LoVo (cell line): Measurements from ENCODE around the gene NUDT12.

Source experiments
- DNase-seq: peaks from one replicate; pipeline ENCODE4 v3.0.0-alpha.2; 2016; ENCODE audit warnings: low spot score

NUDT12 gene

DNA sequence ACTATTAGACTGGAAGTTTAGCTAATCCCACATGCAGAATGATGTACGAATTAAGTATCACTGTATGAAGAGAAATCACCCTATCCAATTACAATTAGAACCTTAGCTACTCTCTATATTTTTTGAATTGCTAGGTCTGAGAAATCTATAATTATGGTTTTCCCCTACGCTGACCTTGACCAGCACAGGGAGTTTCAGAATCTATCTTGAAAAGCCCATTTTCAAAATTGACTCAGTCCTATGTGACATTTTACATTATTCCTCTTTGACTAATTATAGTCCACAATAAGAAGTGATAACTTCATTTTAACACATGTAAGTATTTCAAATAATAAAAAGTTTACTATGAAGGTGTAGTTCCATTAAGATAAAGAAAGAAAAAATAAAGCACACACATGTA, 21.5 kb downstream of the NUDT12 start:
- DNase-seq = no peak

DNA sequence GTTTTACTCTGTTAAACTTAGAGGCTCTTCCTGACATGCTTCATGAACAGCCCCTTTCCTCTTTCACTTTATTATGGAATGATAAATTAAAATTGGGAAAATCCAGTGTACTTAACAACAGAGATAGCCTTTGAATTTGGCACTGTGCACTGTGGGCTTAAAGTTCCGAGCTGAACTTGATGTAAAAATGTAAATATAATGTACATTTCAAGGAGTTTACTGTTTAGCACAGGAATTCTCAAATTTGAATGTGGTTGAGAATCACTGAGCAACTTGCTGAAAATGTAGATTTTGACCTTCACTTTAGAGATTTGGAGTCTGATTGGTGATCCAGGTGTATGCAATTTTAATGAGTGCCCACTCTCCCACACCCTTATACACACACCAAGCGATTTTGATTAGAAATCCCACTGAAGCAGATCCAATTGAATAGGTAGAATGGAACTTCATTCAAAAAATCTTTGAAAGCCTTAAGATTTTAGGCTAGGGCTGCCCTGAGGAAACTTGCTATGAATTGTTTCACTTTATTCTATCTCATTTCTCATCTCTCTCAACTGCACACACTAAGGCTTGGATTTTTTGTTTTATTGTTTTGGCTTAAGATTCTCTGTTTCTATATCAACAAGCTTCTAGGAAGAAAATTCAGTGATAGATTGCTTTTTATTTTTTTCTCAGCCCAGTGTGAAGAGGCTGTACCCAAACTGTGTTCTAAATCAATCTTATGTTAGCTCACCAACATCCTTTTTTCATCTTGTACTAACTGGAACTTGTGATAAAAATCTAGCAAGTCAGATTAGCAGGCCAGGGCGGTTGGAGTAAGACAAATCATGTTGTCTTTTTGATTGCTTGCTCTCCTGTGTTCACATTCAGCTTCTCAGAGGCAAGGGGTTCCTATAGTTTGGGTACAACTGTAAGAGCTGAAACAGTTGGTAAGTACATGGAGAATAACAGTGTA, 22.9 kb downstream of the NUDT12 start:
- no peak for DNase-seq

- no peak for DNase-seq
Measured at GRCh38 chr5:103532086-103532734, 30.4 kb downstream of the NUDT12 start.

DNA sequence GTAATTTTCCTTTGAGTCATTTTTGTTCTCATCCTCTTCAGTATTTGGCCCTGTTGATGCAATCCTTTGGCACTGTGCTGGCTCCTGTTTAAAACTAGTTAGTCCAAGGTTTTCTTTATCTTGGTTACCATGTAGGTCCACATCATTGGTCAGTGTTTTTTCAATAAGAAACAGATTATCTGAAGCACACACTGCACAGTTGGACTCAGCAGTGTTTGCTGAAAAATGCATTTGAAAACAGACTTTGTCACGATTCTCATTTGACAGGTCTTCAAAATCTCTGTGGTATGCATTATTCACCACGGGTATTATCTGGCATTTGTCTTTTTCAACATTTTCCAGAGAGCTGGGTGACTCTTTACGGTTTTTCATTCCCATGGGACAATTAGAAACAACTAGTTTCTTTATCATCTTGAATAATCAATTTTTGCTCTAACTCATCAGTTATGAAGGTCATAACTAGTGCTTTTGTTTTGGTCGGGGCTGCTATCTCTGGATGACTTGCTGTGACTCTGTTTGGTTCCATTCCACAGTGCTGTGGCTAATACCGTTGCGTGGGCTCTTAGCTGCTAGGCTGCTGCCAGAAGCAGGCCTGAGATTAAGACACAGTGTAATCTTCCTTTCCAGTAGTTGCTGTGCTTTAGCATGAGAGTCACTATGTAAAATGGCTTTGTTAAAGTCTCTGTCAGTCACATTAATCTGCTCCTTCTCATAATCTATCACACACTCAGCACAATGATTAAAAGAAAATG, 36.2 kb downstream of the NUDT12 start:
- DNase-seq = no peak

GRCh38 chr5:103525361-103525760, 37.2 kb downstream of the NUDT12 start:
- no peak for DNase-seq

DNA sequence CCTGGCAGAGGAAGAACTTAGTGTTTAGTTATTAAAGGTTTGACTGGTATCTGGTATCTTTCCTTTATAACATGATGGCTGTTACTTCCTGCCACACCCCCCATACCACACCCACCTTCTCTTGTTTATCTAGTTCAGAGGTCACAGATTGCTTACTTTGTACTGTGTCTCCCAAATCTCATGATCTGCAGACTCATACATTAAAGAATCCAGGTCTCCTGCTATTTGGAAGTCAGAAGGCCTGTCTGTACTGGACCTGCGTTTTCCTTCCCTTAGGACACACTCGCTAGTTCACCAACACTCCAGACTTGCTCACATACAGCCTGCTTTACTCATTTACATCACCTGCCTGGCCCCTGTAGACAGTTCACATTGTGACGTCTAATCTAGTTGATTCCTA, 39.3 kb downstream of the NUDT12 start:
- DNase-seq = peak; percentile 77

DNA sequence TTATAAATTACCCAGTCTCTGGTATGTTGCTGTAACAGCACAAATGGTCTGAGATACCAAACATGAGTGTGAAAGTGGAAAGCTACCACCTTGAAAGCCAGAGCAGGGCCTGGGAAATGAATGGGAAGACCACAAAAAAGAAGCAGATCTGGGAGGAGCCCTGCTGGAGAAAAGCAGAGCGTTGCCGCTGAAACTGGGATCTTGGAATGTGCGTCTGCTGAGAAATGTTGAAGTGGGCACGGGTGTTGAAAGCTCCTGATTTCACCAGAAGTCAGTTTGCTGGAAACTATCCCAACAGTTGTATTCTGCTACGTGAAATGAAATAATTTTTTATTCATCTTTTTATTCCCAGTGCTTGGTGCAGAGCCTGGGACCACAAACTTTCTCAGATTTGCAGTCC, 40.0 kb downstream of the NUDT12 start:
- no peak for DNase-seq

DNA sequence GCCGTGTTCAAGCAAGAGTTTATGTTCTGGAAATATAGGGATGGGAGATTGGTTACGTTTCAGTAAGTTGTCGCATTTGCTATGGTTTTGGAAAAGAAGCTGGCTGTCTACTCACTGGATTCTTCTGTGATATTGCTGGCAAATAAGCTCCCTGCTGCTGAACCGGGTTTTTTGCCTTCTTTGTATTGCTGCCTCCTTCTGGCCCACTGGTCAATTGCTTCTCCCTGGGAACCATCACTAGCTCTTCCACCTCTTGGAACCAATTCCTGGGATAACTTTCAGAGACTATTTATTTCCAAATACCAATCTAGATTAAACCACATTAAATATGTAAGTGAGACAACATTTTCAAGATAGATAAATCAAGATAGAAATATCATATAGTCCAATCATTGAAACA, 43.0 kb downstream of the NUDT12 start:
- DNase-seq = no peak

GRCh38 chr5:103514371-103514770, 48.2 kb downstream of the NUDT12 start:
- no peak for DNase-seq

GRCh38 chr5:103513701-103514100, 48.9 kb downstream of the NUDT12 start:
- no peak for DNase-seq

GRCh38 chr5:103512500-103512899, 50.1 kb downstream of the NUDT12 start:
- DNase-seq = no peak

- DNase-seq = peak; percentile 15
Measured at GRCh38 chr5:103511554-103511885, 51.1 kb downstream of the NUDT12 start.

DNA sequence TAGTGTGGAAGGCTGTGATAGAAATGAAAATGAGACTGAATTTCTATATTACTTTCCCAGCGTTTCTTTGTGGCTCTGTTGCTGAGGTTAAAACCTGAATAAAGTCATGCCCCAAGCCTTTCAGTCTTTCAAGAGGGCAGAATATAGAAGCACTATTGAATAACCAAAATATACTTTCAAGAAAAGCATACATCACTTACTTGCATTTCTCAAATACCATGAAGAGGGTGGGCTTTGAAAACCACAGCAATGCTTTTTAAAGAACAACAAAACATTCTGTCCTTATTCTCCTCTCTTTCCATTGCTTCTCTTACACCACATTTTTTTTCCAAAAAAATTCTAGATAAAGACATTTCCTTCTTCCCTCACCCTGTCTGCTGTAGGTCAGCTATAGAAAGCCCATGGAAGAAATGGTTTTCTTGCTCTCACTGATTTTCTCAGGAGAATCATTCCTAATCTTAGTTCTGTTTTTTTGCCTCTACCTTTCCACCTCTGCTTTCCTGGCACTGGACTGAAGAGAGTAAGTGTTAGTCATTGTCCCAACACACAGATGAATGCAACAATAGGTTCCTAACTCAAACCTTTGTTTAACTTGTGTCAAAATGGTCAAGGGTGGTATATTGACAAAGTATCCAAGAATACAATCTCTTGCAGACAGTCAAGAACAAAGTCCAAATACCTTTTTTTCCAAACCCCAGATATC, 51.6 kb downstream of the NUDT12 start:
- DNase-seq = no peak

DNA sequence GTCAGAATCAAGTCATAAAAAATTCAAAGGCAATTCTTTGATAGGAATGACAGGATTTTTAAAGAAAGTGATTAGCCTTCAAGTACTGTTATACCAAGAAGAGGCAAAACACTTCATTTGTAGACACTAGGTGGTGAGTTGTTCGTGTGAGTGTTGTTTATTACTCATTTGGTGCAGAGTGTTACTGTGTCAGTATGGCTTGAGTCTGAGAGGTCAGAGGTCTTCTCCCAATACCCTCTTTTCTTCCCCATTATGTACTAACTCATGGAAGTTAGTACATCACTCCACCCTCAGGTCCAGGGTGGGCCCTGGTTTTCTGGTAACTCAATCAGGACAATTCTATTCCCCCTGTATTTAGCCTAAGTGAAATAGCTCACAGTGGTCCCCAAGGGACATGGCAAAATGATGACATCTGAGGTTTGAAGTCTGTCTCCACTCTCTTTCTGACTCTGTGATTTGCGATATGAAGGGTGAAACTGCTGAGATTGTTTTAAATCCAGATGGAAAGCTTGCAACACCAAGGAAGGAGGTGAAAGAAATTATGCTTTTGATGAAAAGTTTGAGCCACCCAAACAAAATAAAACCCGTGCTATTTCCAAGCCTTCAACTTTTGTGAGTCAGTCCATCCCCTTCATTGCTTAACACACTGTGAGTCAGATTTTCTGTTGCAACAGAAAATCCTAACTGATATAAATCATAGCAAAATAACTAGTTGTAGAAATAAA, 56.8 kb downstream of the NUDT12 start:
- no peak for DNase-seq

DNA sequence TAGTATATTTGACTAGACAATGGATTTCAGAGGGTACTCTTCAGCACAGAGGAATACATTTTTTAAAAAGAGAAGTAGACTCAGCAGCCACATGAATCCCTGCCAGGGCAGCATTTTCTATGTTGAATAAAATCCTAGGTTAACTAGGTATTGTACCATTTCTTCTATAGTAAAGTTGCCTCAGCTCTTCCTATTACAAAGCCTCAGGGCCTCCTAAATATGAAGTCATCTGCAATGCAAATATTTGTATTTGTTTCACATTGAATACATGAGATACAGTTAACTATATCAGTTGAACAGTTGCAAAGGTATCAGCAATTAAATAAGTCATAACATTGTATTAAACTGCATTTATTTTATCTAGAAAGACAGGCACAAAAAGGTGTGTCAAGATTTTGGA, 59.5 kb downstream of the NUDT12 start:
- no peak for DNase-seq

- DNase-seq = no peak
Measured at GRCh38 chr5:103502662-103503061, 59.9 kb downstream of the NUDT12 start.
